Measurements from ENCODE around the gene ARL15. TPM values are rescaled to one million over a fixed set of nuclear protein-coding genes. Genes with fewer than 3 reads are reported as not detected.
A peak's percentile ranks its signal among the peaks of the same experiment; 100 is the strongest.
"Not testable (repeated sequence)": the region's sequence is repeated elsewhere in the genome, so short reads cannot be mapped to it uniquely, and the experiment has no call there.

ARL15 gene
- total RNA-seq, 1 donor from 2014 or later, result 56.6 TPM

GRCh38 chr5:54090495-54091120 lies 219.8 kb downstream of the ARL15 start:
- no peak for DNase-seq

GRCh38 chr5:54088081-54088480 lies 222.3 kb downstream of the ARL15 start:
- DNase-seq, result no peak

- DNase-seq, result no peak
These were observed 222.9 kb downstream of the ARL15 start for GRCh38 chr5:54087436-54087835.

- no peak for DNase-seq
These were observed 224.2 kb downstream of the ARL15 start for GRCh38 chr5:54086191-54086590.

- no peak for DNase-seq
These were observed 225.7 kb downstream of the ARL15 start for GRCh38 chr5:54084696-54085095.

GRCh38 chr5:54083851-54084250 lies 226.5 kb downstream of the ARL15 start:
- no peak for DNase-seq

GRCh38 chr5:54083245-54083644 lies 227.1 kb downstream of the ARL15 start:
- DNase-seq, result no peak

- no peak for DNase-seq
These were observed 229.0 kb downstream of the ARL15 start for GRCh38 chr5:54081415-54081814.

- no peak for DNase-seq
These were observed 229.5 kb downstream of the ARL15 start for GRCh38 chr5:54080831-54081230.

- DNase-seq, result peak; percentile 34
These were observed 236.6 kb downstream of the ARL15 start for GRCh38 chr5:54073735-54074134.

- peak; percentile 62 for DNase-seq
These were observed 237.2 kb downstream of the ARL15 start for GRCh38 chr5:54073131-54073530.

- no peak for DNase-seq
These were observed 243.9 kb downstream of the ARL15 start for GRCh38 chr5:54066433-54066832.

GRCh38 chr5:54063817-54064216 lies 246.6 kb downstream of the ARL15 start:
- no peak for DNase-seq

GRCh38 chr5:54062958-54063357 lies 247.4 kb downstream of the ARL15 start:
- DNase-seq, result no peak

GRCh38 chr5:54060919-54061318 lies 249.5 kb downstream of the ARL15 start:
- not testable (repeated sequence) for DNase-seq

- peak; percentile 40 for DNase-seq
These were observed 260.4 kb downstream of the ARL15 start for GRCh38 chr5:54049963-54050362.

GRCh38 chr5:54049144-54049543 lies 261.2 kb downstream of the ARL15 start:
- DNase-seq, result no peak

- DNase-seq, result no peak
These were observed 265.1 kb downstream of the ARL15 start for GRCh38 chr5:54045077-54045792.

GRCh38 chr5:54044276-54044675 lies 266.1 kb downstream of the ARL15 start:
- DNase-seq, result not testable (repeated sequence)

- DNase-seq, result peak; percentile 60
These were observed 269.6 kb downstream of the ARL15 start for GRCh38 chr5:54040804-54041203.

GRCh38 chr5:54040018-54040417 lies 270.4 kb downstream of the ARL15 start:
- DNase-seq, result no peak

GRCh38 chr5:54037205-54037604 lies 273.2 kb downstream of the ARL15 start:
- DNase-seq, result no peak

GRCh38 chr5:54030981-54031380 lies 279.4 kb downstream of the ARL15 start:
- no peak for DNase-seq

GRCh38 chr5:54024466-54024865 lies 285.9 kb downstream of the ARL15 start:
- DNase-seq, result no peak
